ENCODE data around the gene FBXO45.
"Not testable (repeated sequence)": the region's sequence is repeated elsewhere in the genome, so short reads cannot be mapped to it uniquely, and the experiment has no call there.

FBXO45 gene

DNA sequence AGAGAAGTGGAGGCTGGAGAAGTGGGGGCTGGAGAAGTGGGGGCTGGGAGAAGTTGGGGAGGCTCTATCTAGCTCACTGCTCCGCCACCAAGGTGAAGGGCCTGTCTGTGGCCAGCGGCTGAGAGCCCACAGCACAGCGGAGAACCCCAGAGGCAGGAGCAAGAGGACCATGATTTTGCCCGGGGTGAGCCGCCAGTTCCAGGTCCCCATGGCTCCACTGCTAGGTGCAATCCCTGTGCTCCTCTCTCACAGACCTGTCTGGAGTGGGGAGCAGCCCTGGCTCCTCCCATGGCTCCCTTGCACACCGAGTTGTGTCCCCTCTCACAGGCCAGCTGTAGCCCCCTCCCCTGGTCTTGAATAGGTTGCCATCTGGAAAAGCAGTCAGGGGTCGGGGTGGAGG is 66.4 kb downstream of the FBXO45 start:
- Histone ChIP-seq H3K4me3 (ENCODE audit: insufficient read length, low read depth) (no peak overlapping the region), H3K9me3 (ENCODE audit: insufficient read depth, low read length) (no peaks in the 10 kb centered on the region), H3K9ac (ENCODE audit: insufficient read length, low read depth) (no peak overlapping the region), H3K36me3 (ENCODE audit: insufficient read depth, insufficient read length, low read length) (no peaks in the 10 kb centered on the region), H3K27me3 (ENCODE audit: insufficient read depth, insufficient read length) (peaks cover 24% of the 10 kb centered on the region), H3K4me1 (ENCODE audit: insufficient read depth, insufficient read length) (peaks cover 8% of the 10 kb centered on the region)
- no peak for TF ChIP-seq YY1 (IDR thresholded peaks at IDR 0.05; ENCODE audit: insufficient read depth, insufficient read length)
- TF ChIP-seq ZNF274 (IDR thresholded peaks at IDR 0.05; ENCODE audit: low read depth, low read length), result no peak
- TF ChIP-seq SUZ12 (IDR thresholded peaks at IDR 0.05; ENCODE audit: extremely low read depth, insufficient read depth, insufficient read length), result no peak
- no peak for DNase-seq (ENCODE audit: low read depth, low spot score)

DNA sequence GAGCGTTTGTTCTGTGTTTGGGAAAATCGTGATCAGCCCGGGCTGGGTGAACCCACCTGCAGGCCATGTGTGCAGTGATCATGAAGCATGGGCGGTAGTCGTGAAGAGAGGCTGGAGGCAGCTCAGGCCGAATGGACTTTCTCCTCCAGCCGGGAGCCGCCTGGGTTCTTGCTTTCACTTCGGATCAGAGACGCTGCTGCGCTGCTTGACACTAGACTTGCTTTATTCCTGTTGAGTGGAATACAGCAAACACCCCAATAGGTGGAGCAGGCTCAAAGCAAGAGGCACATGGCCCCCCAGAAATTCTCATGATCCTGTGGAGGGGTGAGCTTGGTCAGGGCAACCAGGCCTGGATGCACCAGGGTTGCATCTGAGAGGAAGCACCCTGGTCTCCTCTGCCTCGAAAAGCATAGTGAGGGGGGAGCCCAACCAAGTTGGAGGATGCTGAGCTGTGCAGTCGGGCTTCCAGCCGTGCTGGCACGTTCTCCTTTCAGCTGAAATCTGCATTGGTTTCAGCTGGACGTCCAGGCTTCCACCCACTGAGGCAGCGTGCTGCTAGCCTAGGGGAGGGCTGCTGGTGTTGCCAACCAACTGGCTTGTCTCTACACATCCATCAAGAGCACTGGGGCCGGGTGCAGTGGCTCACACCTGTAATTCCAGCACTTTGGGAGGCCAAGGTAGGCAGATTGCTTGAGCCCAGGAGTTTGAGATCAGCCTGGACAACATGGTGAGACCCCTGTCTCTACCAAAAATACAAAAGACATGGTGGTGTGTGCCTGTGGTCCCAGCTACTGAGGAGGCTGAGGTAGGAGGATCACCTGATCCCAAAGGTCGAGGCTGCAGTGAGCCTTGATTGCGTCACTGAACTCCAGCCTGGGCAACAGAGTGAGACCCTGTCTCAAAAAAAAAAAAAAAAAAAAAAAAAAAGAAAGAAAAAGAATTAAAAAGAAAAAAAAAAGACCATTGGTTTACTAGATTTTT is 68.2 kb downstream of the FBXO45 start:
- peaks cover 8% of the 10 kb centered on the region for H3K4me1 ChIP-seq (ENCODE audit: insufficient read depth, insufficient read length)
- no peak for DNase-seq (ENCODE audit: low read depth, low spot score)
- peaks cover 35% of the 10 kb centered on the region for H3K27me3 ChIP-seq (ENCODE audit: insufficient read depth, insufficient read length)
- no peaks in the 10 kb centered on the region for H3K36me3 ChIP-seq (ENCODE audit: insufficient read depth, insufficient read length, low read length)
- H3K9ac ChIP-seq (ENCODE audit: insufficient read length, low read depth), result no peak overlapping the region
- H3K9me3 ChIP-seq (ENCODE audit: insufficient read depth, low read length), result no peaks in the 10 kb centered on the region
- TF ChIP-seq SUZ12 (IDR thresholded peaks at IDR 0.05; ENCODE audit: extremely low read depth, insufficient read depth, insufficient read length) (no peak), ZNF274 (IDR thresholded peaks at IDR 0.05; ENCODE audit: low read depth, low read length) (no peak), YY1 (IDR thresholded peaks at IDR 0.05; ENCODE audit: insufficient read depth, insufficient read length) (no peak)
- H3K4me3 ChIP-seq (ENCODE audit: insufficient read length, low read depth), result no peak overlapping the region

- peaks cover 35% of the 10 kb centered on the region for H3K27me3 ChIP-seq (ENCODE audit: insufficient read depth, insufficient read length)
- not testable (repeated sequence) for H3K4me1 ChIP-seq (ENCODE audit: insufficient read depth, insufficient read length); H3K9ac ChIP-seq (ENCODE audit: insufficient read length, low read depth); H3K9me3 ChIP-seq (ENCODE audit: insufficient read depth, low read length); DNase-seq (ENCODE audit: low read depth, low spot score); H3K4me3 ChIP-seq (ENCODE audit: insufficient read length, low read depth); H3K36me3 ChIP-seq (ENCODE audit: insufficient read depth, insufficient read length, low read length)
Observed at GRCh38 chr3:196637941-196638340, 69.5 kb downstream of the FBXO45 start.
